Liver (tissue), 9 donors: ENCODE results near the gene MICAL2. TPM values are rescaled to one million over a fixed set of nuclear protein-coding genes. Genes with fewer than 3 reads are reported as not detected.

Experiments used
- DNase-seq: peaks from one replicate; pipeline ENCODE4 v3.0.0-alpha.2; 2017; ENCODE audit warnings: low spot score
- H3K27ac ChIP-seq, 2 donors: one replicate each; pipeline ENCODE4 v1.7.0; 2013; ENCODE audit warnings: inconsistent platforms in 2 of 2, low read length in 2 of 2, control low read depth in 1 of 2, low read depth in 1 of 2, mild to moderate bottlenecking in 1 of 2
- H3K27me3 ChIP-seq, 4 donors: one replicate each; pipeline versions ENCODE4 v1.6.1 to v1.7.0; 2013; ENCODE audit warnings: low read length in 3 of 4, inconsistent platforms in 1 of 4, mild to moderate bottlenecking in 1 of 4, moderate library complexity in 1 of 4; ENCODE audit not compliant: control insufficient read depth in 4 of 4, insufficient read depth in 4 of 4
- H3K36me3 ChIP-seq, 4 donors: one replicate each; pipeline versions ENCODE4 v1.6.1 to v1.7.0; 2013; ENCODE audit warnings: low read length in 3 of 4, mild to moderate bottlenecking in 3 of 4, low read depth in 1 of 4, moderate library complexity in 1 of 4; ENCODE audit not compliant: control insufficient read depth in 4 of 4, insufficient read depth in 3 of 4
- H3K4me1 ChIP-seq, 4 donors: one replicate each; pipeline versions ENCODE4 v1.6.1 to v1.7.0; 2013; ENCODE audit warnings: low read length in 3 of 4, mild to moderate bottlenecking in 3 of 4, moderate library complexity in 1 of 4; ENCODE audit not compliant: control insufficient read depth in 4 of 4, insufficient read depth in 4 of 4
- H3K4me3 ChIP-seq, 3 donors: one replicate each; pipeline versions ENCODE4 v1.6.1 to v1.7.0; 2013; ENCODE audit warnings: low read length in 3 of 3, control low read depth in 1 of 3, low read depth in 1 of 3, mild to moderate bottlenecking in 1 of 3
- H3K9ac ChIP-seq, 2 donors: one replicate each; pipeline ENCODE4 v1.7.0; 2013; ENCODE audit warnings: low read length in 2 of 2, mild to moderate bottlenecking in 2 of 2, moderate library complexity in 2 of 2, control low read depth in 1 of 2, low read depth in 1 of 2
- H3K9me3 ChIP-seq, 4 donors: one replicate each; pipeline versions ENCODE4 v1.6.1 to v1.7.0; 2013; ENCODE audit warnings: low read length in 3 of 4; ENCODE audit not compliant: control insufficient read depth in 4 of 4
- EGR1 ChIP-seq, 2 donors: IDR thresholded peaks; 2 replicates each; pipeline ENCODE4 v1.6.1; 2016 to 2018; ENCODE audit warnings: antibody characterized with exemption in 2 of 2, low read depth in 2 of 2
- FOXA1 ChIP-seq: IDR thresholded peaks from 2 replicates; pipeline ENCODE4 v1.6.1; 2016; ENCODE audit warnings: antibody characterized with exemption
- FOXA2 ChIP-seq: IDR thresholded peaks from 2 replicates; pipeline ENCODE4 v1.6.1; 2016; ENCODE audit warnings: antibody characterized with exemption
- GABPA ChIP-seq, 2 donors: IDR thresholded peaks in 1 of 2; conservative IDR thresholded peaks in 1 of 2; 2 replicates each; pipeline ENCODE4 v1.6.1; 2016; ENCODE audit warnings: antibody characterized with exemption in 2 of 2, mild to moderate bottlenecking in 1 of 2, moderate library complexity in 1 of 2
- NR2F2 ChIP-seq: IDR thresholded peaks from 2 replicates; pipeline ENCODE4 v1.6.1; 2016; ENCODE audit warnings: antibody characterized with exemption
- RAD21 ChIP-seq, 2 donors: IDR thresholded peaks; 2 replicates each; pipeline ENCODE4 v1.6.1; 2016; ENCODE audit warnings: antibody characterized with exemption in 2 of 2, mild to moderate bottlenecking in 2 of 2
- REST ChIP-seq: IDR thresholded peaks from 2 replicates; pipeline ENCODE4 v1.6.1; 2016; ENCODE audit warnings: antibody characterized with exemption, mild to moderate bottlenecking
- RXRA ChIP-seq, 2 donors: IDR thresholded peaks; 2 replicates each; pipeline ENCODE4 v1.6.1; 2017 to 2018; ENCODE audit warnings: antibody characterized with exemption in 2 of 2, mild to moderate bottlenecking in 1 of 2
- SP1 ChIP-seq: IDR thresholded peaks from 2 replicates; pipeline ENCODE4 v1.6.1; 2018; ENCODE audit warnings: antibody characterized with exemption, mild to moderate bottlenecking
- TAF1 ChIP-seq: conservative IDR thresholded peaks from 2 replicates; pipeline ENCODE4 v1.6.1; 2016; ENCODE audit warnings: antibody characterized with exemption, mild to moderate bottlenecking
- YY1 ChIP-seq: IDR thresholded peaks from 2 replicates; pipeline ENCODE4 v1.6.1; 2016; ENCODE audit warnings: antibody characterized with exemption, mild to moderate bottlenecking
- WGBS: extraction: QIAGEN DNeasy Blood & Tissue Kit; methylation state at CpG from one replicate; pipeline ENCODE4 v1.1.7; 2013; 5-methylcytosine and 5-hydroxymethylcytosine counted together
- polyA plus RNA-seq, 2 donors: library from polyadenylated mRNA; stranded (reverse) in 1 of 2; unstranded in 1 of 2; fragments of 200-250 nt in 1 of 2; fragments of >200 nt in 1 of 2; fragmentation: Nextera tagmentation in 1 of 2; extraction: Ambion mirVana in 1 of 2; gene quantifications; one replicate each; pipeline versions ENCODE4 v1.2.1 to v1.2.3, GENCODE V29; 2013 to 2015
- total RNA-seq, 2 donors: library from RNA; depleted of rRNA; stranded (reverse); fragments of >200 nt; gene quantifications; one replicate each; pipeline ENCODE4 v1.2.3, GENCODE V29; 2014
- TF ChIP-seq, protein P1 (sequence below): IDR thresholded peaks from 2 replicates; pipeline ENCODE4 v1.6.1; 2016; ENCODE audit warnings: antibody characterized with exemption
- TF ChIP-seq, protein P2 (sequence below): IDR thresholded peaks from 2 replicates; pipeline ENCODE4 v1.6.1; 2016; ENCODE audit warnings: antibody characterized with exemption
- TF ChIP-seq, protein P3 (sequence below): IDR thresholded peaks from 2 replicates; pipeline ENCODE4 v1.6.1; 2016; ENCODE audit warnings: antibody characterized with exemption
- donor health status: healthy.
- donor health status: healthy.
- donor health status: healthy.
- donor health status: healthy.
- donor health status: healthy.

MICAL2 gene
- total and polyA plus RNA-seq, 4 donors: 17.5 to 113 (median 42.9) TPM

DNA sequence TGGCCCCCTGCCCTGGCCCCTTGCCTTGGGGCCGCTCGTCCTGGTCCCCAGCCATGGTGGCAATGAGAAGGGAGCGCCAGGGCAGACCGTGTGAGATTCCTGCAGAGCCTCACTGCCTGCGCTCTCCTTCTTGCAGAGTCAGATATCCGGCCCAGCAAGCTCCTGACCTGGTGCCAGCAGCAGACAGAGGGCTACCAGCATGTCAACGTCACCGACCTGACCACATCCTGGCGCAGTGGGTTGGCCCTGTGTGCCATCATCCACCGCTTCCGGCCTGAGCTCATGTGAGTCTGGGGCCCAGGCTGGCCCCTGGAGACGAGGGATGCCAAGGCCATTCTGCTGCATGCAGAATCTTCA lies 114.1 kb downstream of the MICAL2 start:
- no peak overlapping the region for H3K4me3 ChIP-seq
- H3K9ac ChIP-seq: no peak overlapping the region
- no peaks in the 10 kb centered on the region for H3K9me3 ChIP-seq
- peaks cover 0 to 32% (median 13%) of the 10 kb centered on the region in 4 donors for H3K36me3 ChIP-seq
- peak overlapping the region; percentile 4 to 43 for H3K27ac ChIP-seq
- no peaks in the 10 kb centered on the region for H3K27me3 ChIP-seq
- peak; percentile 15 for TF ChIP-seq SP1
- TF ChIP-seq GABPA (IDR thresholded peaks at IDR 0.05 in 1 of 2, conservative IDR thresholded peaks at IDR 0.05 in 1 of 2): peak in 1 of 2 donors; percentile 38
- no peak for TF ChIP-seq RAD21 (IDR thresholded peaks at IDR 0.05)
- no peak for DNase-seq
- 75% methylated on average over 12 of the region's 12 CpGs for WGBS
- H3K4me1 ChIP-seq: peaks cover 10 to 34% (median 27%) of the 10 kb centered on the region in 4 donors

DNA sequence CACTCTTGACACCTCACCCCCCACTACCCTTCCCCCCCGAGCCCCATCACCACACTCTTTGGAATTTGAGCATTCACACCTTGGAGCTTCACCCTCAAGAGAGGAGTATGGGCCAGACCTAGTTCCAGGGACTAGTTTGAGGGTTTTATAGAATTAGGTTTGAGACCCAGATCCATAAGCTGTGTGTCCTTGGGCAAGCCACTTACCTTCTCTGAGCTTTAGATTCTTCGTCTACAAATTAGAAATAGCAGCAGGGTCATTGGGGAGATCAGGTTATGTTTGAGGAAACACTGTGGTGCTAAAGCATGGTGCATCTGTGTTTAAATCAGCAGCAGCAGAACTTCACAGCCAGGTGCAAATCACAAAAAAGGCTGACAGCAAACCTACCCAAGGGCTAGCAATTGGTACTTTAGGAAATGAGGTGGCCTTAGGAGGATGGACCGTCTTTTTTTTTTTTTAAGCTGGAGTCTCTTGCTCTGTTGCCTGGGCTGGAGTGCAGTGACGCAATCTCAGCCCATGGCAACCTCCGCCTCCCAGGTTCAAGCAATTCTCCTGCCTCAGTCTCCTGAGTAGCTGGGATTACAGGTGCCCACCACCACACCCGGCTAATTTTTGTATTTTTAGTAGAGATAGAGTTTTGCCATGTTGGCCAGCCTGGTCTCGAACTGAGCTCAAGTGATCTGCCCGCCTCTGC lies 114.8 kb downstream of the MICAL2 start:
- 92% methylated on average over 8 of the region's 8 CpGs for WGBS
- no peak overlapping the region for H3K27ac ChIP-seq

More for the DNA sequence above, 114.8 kb downstream of the MICAL2 start:
- H3K9me3 ChIP-seq: no peaks in the 10 kb centered on the region
- peaks cover 9 to 27% (median 21%) of the 10 kb centered on the region in 4 donors for H3K4me1 ChIP-seq
- peaks cover 3 to 39% (median 16%) of the 10 kb centered on the region in 4 donors for H3K36me3 ChIP-seq
- DNase-seq: no peak
- H3K9ac ChIP-seq: no peak overlapping the region
- TF ChIP-seq FOXA1 (no peak), TAF1 (no peak), FOXA2 (no peak), NR2F2 (no peak), EGR1 (IDR thresholded peaks at IDR 0.05; ENCODE audit: low read depth in 2 of 2) (no peak), RAD21 (IDR thresholded peaks at IDR 0.05) (no peak), REST (no peak), RXRA (IDR thresholded peaks at IDR 0.05) (no peak), YY1 (no peak)
- TF ChIP-seq, protein P1, sequence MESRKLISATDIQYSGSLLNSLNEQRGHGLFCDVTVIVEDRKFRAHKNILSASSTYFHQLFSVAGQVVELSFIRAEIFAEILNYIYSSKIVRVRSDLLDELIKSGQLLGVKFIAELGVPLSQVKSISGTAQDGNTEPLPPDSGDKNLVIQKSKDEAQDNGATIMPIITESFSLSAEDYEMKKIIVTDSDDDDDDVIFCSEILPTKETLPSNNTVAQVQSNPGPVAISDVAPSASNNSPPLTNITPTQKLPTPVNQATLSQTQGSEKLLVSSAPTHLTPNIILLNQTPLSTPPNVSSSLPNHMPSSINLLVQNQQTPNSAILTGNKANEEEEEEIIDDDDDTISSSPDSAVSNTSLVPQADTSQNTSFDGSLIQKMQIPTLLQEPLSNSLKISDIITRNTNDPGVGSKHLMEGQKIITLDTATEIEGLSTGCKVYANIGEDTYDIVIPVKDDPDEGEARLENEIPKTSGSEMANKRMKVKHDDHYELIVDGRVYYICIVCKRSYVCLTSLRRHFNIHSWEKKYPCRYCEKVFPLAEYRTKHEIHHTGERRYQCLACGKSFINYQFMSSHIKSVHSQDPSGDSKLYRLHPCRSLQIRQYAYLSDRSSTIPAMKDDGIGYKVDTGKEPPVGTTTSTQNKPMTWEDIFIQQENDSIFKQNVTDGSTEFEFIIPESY: no peak
- TF ChIP-seq, protein P2, sequence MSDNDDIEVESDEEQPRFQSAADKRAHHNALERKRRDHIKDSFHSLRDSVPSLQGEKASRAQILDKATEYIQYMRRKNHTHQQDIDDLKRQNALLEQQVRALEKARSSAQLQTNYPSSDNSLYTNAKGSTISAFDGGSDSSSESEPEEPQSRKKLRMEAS: no peak
- TF ChIP-seq, protein P3, sequence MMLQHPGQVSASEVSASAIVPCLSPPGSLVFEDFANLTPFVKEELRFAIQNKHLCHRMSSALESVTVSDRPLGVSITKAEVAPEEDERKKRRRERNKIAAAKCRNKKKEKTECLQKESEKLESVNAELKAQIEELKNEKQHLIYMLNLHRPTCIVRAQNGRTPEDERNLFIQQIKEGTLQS: no peak
- no peak overlapping the region for H3K4me3 ChIP-seq
- H3K27me3 ChIP-seq: no peaks in the 10 kb centered on the region
